GM19468 (cell line): Measurements from ENCODE around the gene ITGB4.
"Not testable (repeated sequence)": the region's sequence is repeated elsewhere in the genome, so short reads cannot be mapped to it uniquely, and the experiment has no call there.

Experiments
- ATAC-seq: cut with Tn5 transposase; IDR thresholded peaks from one replicate; pipeline ENCODE4 v1.9.1; 2021; ENCODE audit warnings: mild to moderate bottlenecking, moderate library complexity, moderate number of reproducible peaks; ENCODE audit not compliant: unreplicated experiment; ENCODE audit errors: extremely low read depth

ITGB4 gene

GRCh38 chr17:75764711-75765421 lies 43.6 kb downstream of the ITGB4 start, which contains the start of gene GALK1:
TSS of gene GALK1 (minus strand) at chr17:75765192. CDS start at chr17:75765136, 56 bp downstream.
- peak; percentile 16 for ATAC-seq

GRCh38 chr17:75765981-75766380 lies 44.7 kb downstream of the ITGB4 start:
- no peak for ATAC-seq

- no peak for ATAC-seq
Observed at GRCh38 chr17:75767881-75768280, 46.6 kb downstream of the ITGB4 start.

GRCh38 chr17:75769536-75769935 lies 48.3 kb downstream of the ITGB4 start:
- ATAC-seq: no peak

- no peak for ATAC-seq
Observed at GRCh38 chr17:75771334-75772281, 50.3 kb downstream of the ITGB4 start.

GRCh38 chr17:75773121-75773807 lies 52.0 kb downstream of the ITGB4 start:
- ATAC-seq: no peak

GRCh38 chr17:75773808-75774470 lies 52.7 kb downstream of the ITGB4 start:
- ATAC-seq: no peak

- no peak for ATAC-seq
Observed at GRCh38 chr17:75774471-75774990, 53.3 kb downstream of the ITGB4 start.

GRCh38 chr17:75774991-75775668 lies 53.9 kb downstream of the ITGB4 start:
- no peak for ATAC-seq

- ATAC-seq: no peak
Observed at GRCh38 chr17:75776386-75777295, 55.4 kb downstream of the ITGB4 start.

- ATAC-seq: no peak
Observed at GRCh38 chr17:75777296-75777922, 56.1 kb downstream of the ITGB4 start.

GRCh38 chr17:75778066-75778860 lies 57.0 kb downstream of the ITGB4 start:
- not testable (repeated sequence) for ATAC-seq

- no peak for ATAC-seq
Observed at GRCh38 chr17:75778861-75779249, 57.6 kb downstream of the ITGB4 start.

- peak; percentile 47 for ATAC-seq
Observed at GRCh38 chr17:75779250-75779986, 58.2 kb downstream of the ITGB4 start.

GRCh38 chr17:75779987-75780889 lies 59.0 kb downstream of the ITGB4 start:
- ATAC-seq: no peak
